WERI-Rb-1 (cell line): Measurements from ENCODE around the gene ZNF708.
"Not testable (repeated sequence)": the region's sequence is repeated elsewhere in the genome, so short reads cannot be mapped to it uniquely, and the experiment has no call there.

ENCODE experiments used
- DNase-seq: peaks from one replicate; pipeline ENCODE4 v3.0.0-alpha.2; 2020
- H3K27ac ChIP-seq: fragments of 250-450 bp; sonication (Bioruptor Pico); 2 replicates; pipeline ENCODE4 v1.5.1; 2020; ENCODE audit warnings: mild to moderate bottlenecking, moderate library complexity
- H3K27me3 ChIP-seq: fragments of 250-450 bp; sonication (Bioruptor Pico); 2 replicates; pipeline ENCODE4 v1.5.1; 2021; ENCODE audit warnings: mild to moderate bottlenecking, low read depth, moderate library complexity; ENCODE audit not compliant: insufficient read depth, severe bottlenecking
- H3K36me3 ChIP-seq: fragments of 250-450 bp; sonication (Bioruptor Pico); 2 replicates; pipeline ENCODE4 v1.5.1; 2020; ENCODE audit warnings: mild to moderate bottlenecking, moderate library complexity
- H3K4me3 ChIP-seq: 2 replicates; pipeline ENCODE4 v1.5.1; 2011; ENCODE audit warnings: low read depth, mild to moderate bottlenecking, control low read depth, low read length
- H3K9me3 ChIP-seq: fragments of 250-450 bp; sonication (Bioruptor Pico); 2 replicates; pipeline ENCODE4 v1.5.1; 2021; ENCODE audit warnings: mild to moderate bottlenecking, moderate library complexity; ENCODE audit not compliant: severe bottlenecking
- TF ChIP-seq, protein P1 (sequence below): IDR thresholded peaks from 2 replicates; pipeline ENCODE4 v1.5.1; 2011; ENCODE audit warnings: low read depth, mild to moderate bottlenecking, control low read depth, inconsistent platforms, low read length

ZNF708 gene

DNA sequence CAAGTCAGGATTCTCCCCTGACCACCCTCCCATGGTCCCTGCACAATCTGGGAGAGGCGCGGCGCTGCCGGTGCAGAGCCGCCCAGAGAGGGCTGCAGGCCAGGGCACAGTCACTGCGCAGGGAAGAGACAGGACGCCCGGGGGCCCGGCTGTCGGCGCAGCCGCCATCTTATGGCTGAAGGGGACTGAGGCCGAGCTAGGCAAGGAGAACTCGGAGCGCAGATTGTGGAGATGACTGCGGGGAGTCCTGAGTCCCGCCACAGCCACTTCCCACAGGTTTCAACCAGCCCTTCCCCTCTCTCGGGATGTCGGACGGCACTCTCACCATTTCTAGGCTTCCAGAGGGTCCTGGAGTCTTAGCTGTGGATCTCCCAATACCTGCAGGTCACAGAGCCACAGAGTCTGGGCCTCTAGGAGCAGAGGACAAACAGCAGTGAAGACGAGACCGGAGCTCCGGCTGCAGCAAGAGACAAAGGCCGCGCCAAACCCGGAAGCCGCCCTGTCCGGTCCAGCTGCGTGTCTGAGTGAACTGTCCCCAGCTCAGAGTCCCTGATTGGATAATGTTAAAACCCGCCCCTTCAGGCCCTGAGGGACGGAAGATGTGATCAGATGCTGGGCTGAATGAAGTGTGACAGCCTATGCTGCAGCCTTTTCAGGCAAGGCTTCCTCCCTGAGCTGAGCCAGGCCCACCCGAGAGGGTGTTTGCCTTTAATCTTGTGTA, at the start of gene ZNF708:
Gene ZNF708, minus strand, starts transcription at position 526 of the 721 bp plus-strand sequence. Its CDS starts 198 bp downstream, at position 328.
- Histone ChIP-seq H3K27me3 (no peaks in the 10 kb centered on the region), H3K4me3 (peak within 1 kb of the TSS; percentile 77), H3K9me3 (peaks cover 14% of the 10 kb centered on the region), H3K36me3 (peaks cover 19% of the 10 kb centered on the region), H3K27ac (peak within 1 kb of the TSS; percentile 92)
- DNase-seq: peak; percentile 94
- TF ChIP-seq, protein P1, sequence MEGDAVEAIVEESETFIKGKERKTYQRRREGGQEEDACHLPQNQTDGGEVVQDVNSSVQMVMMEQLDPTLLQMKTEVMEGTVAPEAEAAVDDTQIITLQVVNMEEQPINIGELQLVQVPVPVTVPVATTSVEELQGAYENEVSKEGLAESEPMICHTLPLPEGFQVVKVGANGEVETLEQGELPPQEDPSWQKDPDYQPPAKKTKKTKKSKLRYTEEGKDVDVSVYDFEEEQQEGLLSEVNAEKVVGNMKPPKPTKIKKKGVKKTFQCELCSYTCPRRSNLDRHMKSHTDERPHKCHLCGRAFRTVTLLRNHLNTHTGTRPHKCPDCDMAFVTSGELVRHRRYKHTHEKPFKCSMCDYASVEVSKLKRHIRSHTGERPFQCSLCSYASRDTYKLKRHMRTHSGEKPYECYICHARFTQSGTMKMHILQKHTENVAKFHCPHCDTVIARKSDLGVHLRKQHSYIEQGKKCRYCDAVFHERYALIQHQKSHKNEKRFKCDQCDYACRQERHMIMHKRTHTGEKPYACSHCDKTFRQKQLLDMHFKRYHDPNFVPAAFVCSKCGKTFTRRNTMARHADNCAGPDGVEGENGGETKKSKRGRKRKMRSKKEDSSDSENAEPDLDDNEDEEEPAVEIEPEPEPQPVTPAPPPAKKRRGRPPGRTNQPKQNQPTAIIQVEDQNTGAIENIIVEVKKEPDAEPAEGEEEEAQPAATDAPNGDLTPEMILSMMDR: no peak

DNA sequence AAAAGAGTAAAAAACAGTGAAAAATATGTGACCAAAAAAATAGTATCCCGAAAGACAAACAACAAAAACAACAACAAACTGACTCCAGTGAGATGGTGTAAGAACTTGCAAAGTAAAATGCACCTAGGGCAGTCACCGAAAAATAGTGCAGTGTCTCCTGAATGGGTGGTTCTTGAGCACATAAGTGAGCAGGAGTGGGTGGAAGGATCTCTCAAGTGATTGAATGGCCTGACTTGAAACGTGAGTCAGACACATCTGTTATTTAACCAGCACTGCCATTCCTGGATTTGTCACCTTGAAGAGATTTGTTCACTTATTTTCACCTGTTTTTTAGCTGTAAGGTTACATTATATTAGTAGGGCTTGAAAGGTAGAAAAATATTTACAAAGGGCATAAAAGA, 33.1 kb upstream of the ZNF708 start:
- TF ChIP-seq, protein P1: no peak
- Histone ChIP-seq H3K9me3 (no peaks in the 10 kb centered on the region), H3K27ac (no peak overlapping the region), H3K36me3 (peaks cover 56% of the 10 kb centered on the region), H3K4me3 (no peak overlapping the region), H3K27me3 (no peaks in the 10 kb centered on the region)
- DNase-seq: no peak

DNA sequence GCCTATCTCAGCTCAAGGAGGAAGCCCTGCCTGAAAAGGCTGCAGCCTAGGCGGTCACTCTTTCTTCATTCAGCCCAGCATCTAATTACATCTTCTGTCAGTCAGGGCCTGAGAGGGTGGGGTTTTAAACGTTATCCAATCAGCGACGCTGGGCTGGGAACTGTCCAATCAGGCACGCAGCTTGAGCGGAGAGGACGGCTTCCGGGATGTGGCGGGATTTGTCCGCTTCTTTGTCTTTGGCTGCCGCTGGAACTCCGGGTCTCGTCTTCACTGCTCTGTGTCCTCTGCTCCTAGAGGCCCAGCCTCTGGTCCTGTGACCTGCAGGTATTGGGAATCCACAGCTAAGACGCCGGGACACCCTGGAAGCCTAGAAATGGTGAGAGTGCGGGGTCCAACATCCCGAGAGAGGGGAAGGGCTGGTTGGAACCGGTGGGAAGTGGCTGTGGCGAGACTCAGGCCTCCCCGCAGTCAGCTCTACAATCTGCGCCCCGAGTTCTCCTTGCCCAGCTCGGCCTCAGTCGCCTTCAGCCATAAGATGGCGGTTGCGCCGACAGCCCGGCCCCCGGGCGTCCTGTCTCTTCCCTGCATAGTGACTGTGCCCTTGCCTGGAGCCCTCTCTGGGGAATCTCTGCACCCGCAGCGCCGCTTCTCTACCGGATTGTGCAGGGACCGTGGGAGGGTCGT, 29.7 kb upstream of the ZNF708 start, which contains the start of gene ZNF738:
Gene ZNF738, plus strand, starts transcription at position 233 of the 684 bp plus-strand sequence. Its CDS starts 141 bp downstream, at position 374.
- Histone ChIP-seq H3K27me3 (no peaks in the 10 kb centered on the region), H3K36me3 (peaks cover 42% of the 10 kb centered on the region), H3K9me3 (no peaks in the 10 kb centered on the region), H3K27ac (peak within 1 kb of the TSS; percentile 94), H3K4me3 (peak within 1 kb of the TSS; percentile 89)
- peak; percentile 96 for DNase-seq
- TF ChIP-seq, protein P1: no peak

DNA sequence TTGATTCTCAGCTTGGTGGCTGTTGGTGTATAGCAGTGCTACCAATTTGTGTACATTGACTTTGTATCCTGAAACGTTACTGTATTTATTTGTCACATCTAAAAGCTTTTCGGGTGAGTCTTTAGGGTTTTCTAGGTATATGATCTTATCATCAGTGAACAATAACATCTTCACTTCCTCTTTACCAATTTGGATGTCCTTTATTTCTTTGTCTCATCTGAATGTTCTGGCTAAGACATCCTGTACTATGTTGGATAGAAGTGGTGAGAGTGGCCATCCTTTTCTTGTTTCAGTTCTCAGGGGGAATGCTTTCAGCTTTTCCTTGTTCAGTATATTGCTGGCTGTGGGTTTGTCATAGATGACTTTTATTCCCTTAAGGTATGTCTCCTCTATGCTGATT, 23.6 kb upstream of the ZNF708 start:
- no peak for DNase-seq
- H3K4me3 ChIP-seq: no peak overlapping the region
- peaks cover 9% of the 10 kb centered on the region for H3K9me3 ChIP-seq
- no peak overlapping the region for H3K27ac ChIP-seq
- H3K36me3 ChIP-seq: no peaks in the 10 kb centered on the region
- no peaks in the 10 kb centered on the region for H3K27me3 ChIP-seq
- TF ChIP-seq, protein P1: no peak

DNA sequence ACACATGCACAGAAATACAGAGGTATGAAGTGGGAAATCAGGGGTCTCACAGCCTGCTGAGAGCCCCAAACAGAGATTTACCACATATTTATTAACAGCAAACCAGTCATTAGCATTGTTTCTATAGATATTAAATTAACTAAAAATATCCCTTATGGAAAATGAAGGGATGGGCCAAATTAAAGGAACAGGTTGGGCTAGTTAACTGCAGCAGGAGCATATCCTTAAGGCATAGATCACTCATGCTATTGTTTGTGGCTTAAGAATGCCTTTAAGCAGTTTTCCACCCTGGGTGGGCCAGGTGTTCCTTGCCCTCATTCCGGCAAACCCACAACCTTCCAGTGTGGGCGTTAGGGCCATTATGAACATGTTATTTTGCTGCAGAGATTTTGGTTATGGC, 15.6 kb upstream of the ZNF708 start:
- not testable (repeated sequence) for H3K27ac ChIP-seq, H3K4me3 ChIP-seq, H3K36me3 ChIP-seq, H3K27me3 ChIP-seq, DNase-seq
- peaks cover 17% of the 10 kb centered on the region for H3K9me3 ChIP-seq

DNA sequence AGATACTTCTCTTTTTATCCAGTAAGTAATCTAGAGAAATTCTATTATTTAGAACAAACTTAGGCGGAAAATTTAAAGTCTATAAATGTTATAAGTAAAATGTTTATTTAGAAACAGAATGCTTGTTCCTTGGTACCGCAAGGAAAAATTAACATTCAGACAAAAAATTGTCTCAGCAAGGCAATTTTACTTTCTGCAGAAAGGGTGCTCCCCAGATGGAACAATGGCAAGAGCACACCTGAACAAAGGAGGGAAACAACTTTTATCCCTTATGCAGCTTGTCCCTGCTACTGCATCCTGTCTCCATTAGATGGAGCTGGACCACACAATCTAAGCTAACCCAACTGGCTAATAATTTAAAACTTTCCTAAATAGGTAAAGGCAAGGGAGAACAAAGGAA, 6.5 kb upstream of the ZNF708 start:
- Histone ChIP-seq H3K27ac (no peak overlapping the region), H3K4me3 (no peak overlapping the region), H3K9me3 (peaks cover 27% of the 10 kb centered on the region), H3K27me3 (no peaks in the 10 kb centered on the region), H3K36me3 (no peaks in the 10 kb centered on the region)
- TF ChIP-seq, protein P1: peak; percentile 23; the same call in 1 of the 2 replicates
- DNase-seq: no peak
